Gastroesophageal sphincter (tissue), 4 donors: ENCODE data around the gene TESK2. TPM values are rescaled to one million over a fixed set of nuclear protein-coding genes. Genes with fewer than 3 reads are reported as not detected.

Experiments used
- ATAC-seq: fragments of 150-250 bp; one replicate; pipeline ENCODE4 v1.9.1; 2016; ENCODE audit warnings: mild to moderate bottlenecking, moderate library complexity
- H3K27ac ChIP-seq, 4 donors: fragments of 200-600 bp; sonication (generic) in 3 of 4; 1 replicate in 3 of 4; 2 replicates in 1 of 4; pipeline ENCODE4 v1.5.1; 2016 to 2019
- H3K27me3 ChIP-seq: fragments of 200-600 bp; sonication (generic); one replicate; pipeline ENCODE4 v1.5.1; 2019
- H3K36me3 ChIP-seq, 2 donors: fragments of 200-600 bp; sonication (generic); one replicate each; pipeline ENCODE4 v1.5.1; 2019; ENCODE audit warnings: control low read depth in 1 of 2
- H3K4me1 ChIP-seq, 3 donors: fragments of 200-600 bp; sonication (generic); 1 replicate in 2 of 3; 2 replicates in 1 of 3; pipeline ENCODE4 v1.5.1; 2016 to 2019; ENCODE audit warnings: control low read depth in 2 of 3
- H3K4me3 ChIP-seq, 2 donors: fragments of 200-600 bp; sonication (generic); one replicate each; pipeline ENCODE4 v1.5.1; 2019; ENCODE audit warnings: mild to moderate bottlenecking in 1 of 2, moderate library complexity in 1 of 2
- H3K9me3 ChIP-seq, 3 donors: fragments of 200-600 bp; sonication (generic); one replicate each; pipeline ENCODE4 v1.5.1; 2017 to 2019; ENCODE audit warnings: control low read depth in 2 of 3
- EP300 ChIP-seq: sonication (generic); formaldehyde crosslinking; IDR thresholded peaks from one replicate; pipeline ENCODE4 v1.6.1; 2017; ENCODE audit warnings: antibody characterized with exemption, mild to moderate bottlenecking
- POLR2A ChIP-seq, 2 donors: fragments of 450-650 bp; IDR thresholded peaks; one replicate each; pipeline ENCODE4 v1.6.1; 2017; ENCODE audit warnings: antibody characterized with exemption in 2 of 2, mild to moderate bottlenecking in 2 of 2, moderate library complexity in 1 of 2
- POLR2AphosphoS5 ChIP-seq: sonication (generic); formaldehyde crosslinking; IDR thresholded peaks from one replicate; pipeline ENCODE4 v1.6.1; 2017; ENCODE audit warnings: antibody characterized with exemption
- WGBS, 2 donors: methylation state at CpG; one replicate each; pipeline ENCODE4 v1.1.5; 2018; ENCODE audit warnings: low coverage in 1 of 2; 5-methylcytosine and 5-hydroxymethylcytosine counted together
- total RNA-seq, 4 donors: library from RNA; depleted of rRNA; stranded (reverse); fragments of >200 nt; gene quantifications; one replicate each; pipeline ENCODE4 v1.1.0, GENCODE V29; 2016
- TF ChIP-seq, protein P1 (sequence below), 4 experiments: fragments of 200-600 bp in 2 of 4; fragments of 450-650 bp in 2 of 4; sonication (generic) in 1 of 4; IDR thresholded peaks; one replicate each; pipeline ENCODE4 v1.5.1; 2017 to 2019; ENCODE audit warnings: antibody characterized with exemption in 4 of 4, mild to moderate bottlenecking in 2 of 4, moderate library complexity in 2 of 4

The TESK2 gene
- total RNA-seq, 4 donors from 2014 or later, result 3.9 to 8.6 (median 4.8) TPM

DNA sequence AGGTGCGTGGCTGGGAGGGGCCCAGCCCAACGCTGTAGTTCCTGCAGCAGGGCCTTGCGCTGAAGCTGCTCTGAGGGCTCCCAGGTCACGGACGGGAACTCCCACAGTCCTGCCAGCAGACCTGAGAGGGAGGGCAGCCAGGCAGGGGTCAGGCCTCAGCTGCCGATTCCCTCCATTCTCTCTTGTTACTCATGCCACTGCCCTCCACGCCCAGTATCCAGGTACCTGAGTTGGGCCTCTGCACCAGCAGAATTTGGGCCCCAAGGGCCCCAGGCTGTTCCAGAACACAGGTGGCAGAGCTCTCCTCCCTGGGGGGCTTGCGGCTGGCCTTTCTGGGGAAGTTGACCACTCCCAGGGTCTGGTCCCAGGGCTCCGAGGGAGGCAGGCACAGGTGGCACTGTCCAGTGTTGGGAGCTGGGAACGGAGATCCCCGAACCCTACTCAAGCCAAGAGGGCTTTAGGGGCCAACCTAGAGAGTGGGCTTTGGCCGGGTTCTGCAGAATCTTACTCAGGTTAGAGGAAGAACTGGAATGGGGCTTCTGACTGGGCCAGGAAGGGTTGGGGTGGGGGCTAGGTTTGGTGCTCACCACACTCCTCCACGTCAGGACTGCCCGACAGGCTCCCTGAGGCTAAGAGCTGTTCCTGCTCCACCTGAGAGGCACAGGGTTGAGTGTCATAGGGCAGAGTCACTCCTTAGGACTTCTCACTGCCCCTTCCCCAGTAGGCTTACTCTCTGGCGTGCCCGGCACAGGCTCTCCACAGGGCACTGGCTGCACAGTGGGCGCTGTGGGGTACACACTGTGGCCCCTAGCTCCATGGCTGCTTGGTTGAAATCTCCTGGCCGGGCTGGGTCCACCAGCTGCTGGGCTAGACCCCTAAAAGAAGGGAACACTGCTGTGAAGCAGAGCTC lies 159.3 kb downstream of the TESK2 start:
- H3K9me3 ChIP-seq, result no peaks in the 10 kb centered on the region
- no peak overlapping the region for H3K27ac ChIP-seq
- H3K4me1 ChIP-seq, result peaks cover 0 to 21% (median 8%) of the 10 kb centered on the region in 3 donors
- WGBS, 2 donors, result 93 to 100% methylated on average over 1 to 2 of the region's 18 CpGs
- H3K36me3 ChIP-seq, result peaks cover 0 to 63% of the 10 kb centered on the region in 2 donors
- H3K27me3 ChIP-seq, result no peaks in the 10 kb centered on the region
- no peak overlapping the region for H3K4me3 ChIP-seq
- no peak for ATAC-seq
- TF ChIP-seq EP300, result no peak
- TF ChIP-seq, protein P1, sequence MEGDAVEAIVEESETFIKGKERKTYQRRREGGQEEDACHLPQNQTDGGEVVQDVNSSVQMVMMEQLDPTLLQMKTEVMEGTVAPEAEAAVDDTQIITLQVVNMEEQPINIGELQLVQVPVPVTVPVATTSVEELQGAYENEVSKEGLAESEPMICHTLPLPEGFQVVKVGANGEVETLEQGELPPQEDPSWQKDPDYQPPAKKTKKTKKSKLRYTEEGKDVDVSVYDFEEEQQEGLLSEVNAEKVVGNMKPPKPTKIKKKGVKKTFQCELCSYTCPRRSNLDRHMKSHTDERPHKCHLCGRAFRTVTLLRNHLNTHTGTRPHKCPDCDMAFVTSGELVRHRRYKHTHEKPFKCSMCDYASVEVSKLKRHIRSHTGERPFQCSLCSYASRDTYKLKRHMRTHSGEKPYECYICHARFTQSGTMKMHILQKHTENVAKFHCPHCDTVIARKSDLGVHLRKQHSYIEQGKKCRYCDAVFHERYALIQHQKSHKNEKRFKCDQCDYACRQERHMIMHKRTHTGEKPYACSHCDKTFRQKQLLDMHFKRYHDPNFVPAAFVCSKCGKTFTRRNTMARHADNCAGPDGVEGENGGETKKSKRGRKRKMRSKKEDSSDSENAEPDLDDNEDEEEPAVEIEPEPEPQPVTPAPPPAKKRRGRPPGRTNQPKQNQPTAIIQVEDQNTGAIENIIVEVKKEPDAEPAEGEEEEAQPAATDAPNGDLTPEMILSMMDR (IDR thresholded peaks at IDR 0.05), result no peak
- TF ChIP-seq POLR2A (IDR thresholded peaks at IDR 0.05), result no peak
- TF ChIP-seq POLR2AphosphoS5, result no peak

DNA sequence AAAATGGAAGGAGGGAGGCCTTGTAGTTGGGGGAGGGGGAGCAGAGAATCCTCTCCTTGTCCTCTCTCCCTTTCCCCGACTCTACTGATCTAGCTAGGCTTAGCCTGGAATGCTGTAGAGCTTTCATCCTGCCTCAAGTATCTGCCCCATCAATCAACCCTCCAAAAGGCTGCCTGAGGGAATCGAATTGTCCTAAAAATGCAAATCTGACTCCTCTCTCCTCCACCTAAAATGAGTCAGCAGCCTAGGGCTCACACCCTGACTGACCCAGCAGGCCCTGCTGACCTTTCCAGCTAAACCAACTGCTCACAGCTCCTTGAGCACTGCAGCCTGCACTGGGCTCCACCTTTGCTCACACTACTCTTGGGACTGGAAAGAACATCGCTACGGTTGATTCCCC lies 161.5 kb downstream of the TESK2 start:
- ATAC-seq, result no peak

DNA sequence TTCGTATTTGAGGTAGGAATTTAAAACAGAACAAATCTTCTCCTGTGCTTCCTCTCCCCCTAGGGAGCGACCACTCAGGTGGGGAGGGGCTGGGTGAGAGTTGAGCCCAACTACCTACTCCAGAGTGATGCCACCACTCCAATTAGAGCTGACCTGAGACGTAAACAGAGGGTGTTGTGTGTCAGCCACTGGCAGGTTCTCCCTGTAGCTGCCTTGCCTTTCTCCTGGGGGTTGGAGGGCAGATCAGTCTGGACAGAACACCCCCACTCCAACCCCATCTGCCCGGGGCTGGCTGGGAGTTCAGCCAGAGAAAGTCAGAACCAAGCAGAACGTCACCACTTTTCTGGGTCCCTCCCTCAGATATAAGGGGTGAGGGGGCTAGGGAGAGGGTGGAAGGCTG lies 162.3 kb downstream of the TESK2 start:
- WGBS, 2 donors, result 73% methylated on average over 3 of the region's 5 CpGs; no CpG with 5 or more reads in 1 of the 2 donors
- peaks cover 0 to 52% of the 10 kb centered on the region in 2 donors for H3K36me3 ChIP-seq

More for the DNA sequence above, 161.5 kb downstream of the TESK2 start:
- H3K27ac ChIP-seq, result no peak overlapping the region
- peaks cover 0 to 27% (median 8%) of the 10 kb centered on the region in 3 donors for H3K4me1 ChIP-seq
- no peaks in the 10 kb centered on the region for H3K27me3 ChIP-seq
- H3K4me3 ChIP-seq, result no peak overlapping the region
- TF ChIP-seq POLR2A (IDR thresholded peaks at IDR 0.05), result no peak
- TF ChIP-seq POLR2AphosphoS5, result no peak
- TF ChIP-seq EP300, result no peak
- TF ChIP-seq, protein P1 (IDR thresholded peaks at IDR 0.05), result no peak
- WGBS, 2 donors, result 82% methylated on average over 4 of the region's 4 CpGs; no CpG with 5 or more reads in 1 of the 2 donors
- H3K36me3 ChIP-seq, result peaks cover 0 to 60% of the 10 kb centered on the region in 2 donors
- H3K9me3 ChIP-seq, result no peaks in the 10 kb centered on the region

DNA sequence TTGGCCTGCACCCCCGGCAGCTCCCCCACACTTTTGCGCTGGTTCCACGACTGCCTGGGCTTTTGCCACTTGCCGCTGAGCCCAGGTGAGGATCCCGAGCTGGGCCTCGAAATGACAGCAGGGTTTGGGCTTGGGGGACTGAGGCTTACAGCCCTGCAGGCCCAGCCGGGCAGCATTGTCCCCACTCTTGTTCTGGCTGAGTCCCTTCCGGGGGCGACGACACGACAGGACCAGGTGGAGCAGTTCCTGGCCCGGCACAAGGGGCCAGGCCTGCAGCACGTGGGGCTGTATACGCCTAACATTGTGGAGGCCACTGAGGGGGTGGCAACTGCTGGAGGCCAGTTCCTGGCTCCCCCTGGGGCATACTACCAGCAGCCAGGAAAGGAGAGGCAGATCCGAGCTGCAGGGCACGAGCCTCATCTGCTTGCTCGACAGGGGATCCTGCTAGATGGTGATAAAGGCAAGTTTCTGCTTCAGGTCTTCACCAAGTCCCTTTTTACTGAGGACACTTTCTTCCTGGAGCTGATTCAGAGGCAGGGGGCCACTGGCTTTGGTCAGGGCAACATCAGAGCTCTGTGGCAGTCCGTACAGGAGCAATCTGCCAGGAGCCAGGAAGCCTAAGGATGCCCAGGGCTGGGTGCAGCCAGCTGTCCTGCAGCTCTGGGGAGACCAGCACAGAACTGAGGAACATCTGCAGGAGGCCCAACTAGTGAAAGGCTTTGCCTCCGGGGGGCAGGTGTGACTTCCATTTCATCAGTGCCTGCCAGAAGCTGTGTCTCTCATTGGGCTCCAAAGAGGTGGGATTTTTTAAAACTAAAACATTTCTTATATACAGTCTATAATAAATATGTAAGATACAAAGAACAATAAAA lies 163.1 kb downstream of the TESK2 start:
- peak overlapping the region in 1 of 2 donors; percentile 57 for H3K4me3 ChIP-seq
- 93% methylated on average over 3 of the region's 19 CpGs; no CpG with 5 or more reads in 1 of the 2 donors for WGBS, 2 donors
- H3K4me1 ChIP-seq, result peaks cover 0 to 24% (median 8%) of the 10 kb centered on the region in 3 donors
- H3K27me3 ChIP-seq, result no peaks in the 10 kb centered on the region
- TF ChIP-seq POLR2AphosphoS5, result no peak
- TF ChIP-seq POLR2A (IDR thresholded peaks at IDR 0.05), result no peak
- H3K27ac ChIP-seq, result no peak overlapping the region
- peaks cover 0 to 44% of the 10 kb centered on the region in 2 donors for H3K36me3 ChIP-seq
- ATAC-seq, result no peak
- no peaks in the 10 kb centered on the region for H3K9me3 ChIP-seq

More for the DNA sequence above, 162.3 kb downstream of the TESK2 start:
- H3K4me1 ChIP-seq, result peaks cover 0 to 24% (median 8%) of the 10 kb centered on the region in 3 donors
- H3K27me3 ChIP-seq, result no peaks in the 10 kb centered on the region
- H3K9me3 ChIP-seq, result no peaks in the 10 kb centered on the region
- ATAC-seq, result no peak
- TF ChIP-seq EP300 (no peak), POLR2A (IDR thresholded peaks at IDR 0.05) (no peak), POLR2AphosphoS5 (no peak)
- TF ChIP-seq, protein P1 (IDR thresholded peaks at IDR 0.05), result no peak
- H3K4me3 ChIP-seq, result no peak overlapping the region
- H3K27ac ChIP-seq, result no peak overlapping the region
